GM19238 (cell line): ENCODE results near the gene GPR85.
"Not testable (repeated sequence)": the region's sequence is repeated elsewhere in the genome, so short reads cannot be mapped to it uniquely, and the experiment has no call there.

ENCODE experiments used
- DNase-seq: peaks from one replicate; pipeline ENCODE4 v3.0.0; 2011; ENCODE audit warnings: low spot score; ENCODE audit not compliant: insufficient read length

The GPR85 gene

GRCh38 chr7:113084496-113085172 lies 2.0 kb downstream of the GPR85 start:
- no peak for DNase-seq

- DNase-seq: no peak
These were observed 2.7 kb downstream of the GPR85 start for GRCh38 chr7:113083816-113084495.

GRCh38 chr7:113083132-113083815 lies 3.4 kb downstream of the GPR85 start:
- DNase-seq: no peak

GRCh38 chr7:113078331-113078730 lies 8.3 kb downstream of the GPR85 start:
- DNase-seq: no peak

GRCh38 chr7:113076703-113077102 lies 9.9 kb downstream of the GPR85 start:
- no peak for DNase-seq

GRCh38 chr7:113071465-113071864 lies 15.2 kb downstream of the GPR85 start:
- no peak for DNase-seq

GRCh38 chr7:113062499-113062898 lies 24.1 kb downstream of the GPR85 start:
- no peak for DNase-seq

- DNase-seq: no peak
These were observed 26.5 kb downstream of the GPR85 start for GRCh38 chr7:113060100-113060499.

GRCh38 chr7:113054938-113055337 lies 31.7 kb downstream of the GPR85 start:
- no peak for DNase-seq

- not testable (repeated sequence) for DNase-seq
These were observed 32.4 kb downstream of the GPR85 start for GRCh38 chr7:113054272-113054671.

- not testable (repeated sequence) for DNase-seq
These were observed 37.4 kb downstream of the GPR85 start for GRCh38 chr7:113049221-113049620.

- no peak for DNase-seq
These were observed 40.2 kb downstream of the GPR85 start for GRCh38 chr7:113046453-113046852.

- no peak for DNase-seq
These were observed 41.2 kb downstream of the GPR85 start for GRCh38 chr7:113045379-113045778.

GRCh38 chr7:113044394-113044793 lies 42.2 kb downstream of the GPR85 start:
- DNase-seq: no peak

GRCh38 chr7:113040849-113041248 lies 45.8 kb downstream of the GPR85 start:
- no peak for DNase-seq

- DNase-seq: no peak
These were observed 52.7 kb downstream of the GPR85 start for GRCh38 chr7:113033959-113034358.
